GM12873 (cell line): Measurements from ENCODE around the gene ANO10.

ENCODE experiments used
- CTCF ChIP-seq: IDR thresholded peaks from 2 replicates; pipeline ENCODE4 v1.5.1; 2012; ENCODE audit warnings: low read depth, mild to moderate bottlenecking, moderate library complexity, low read length, control low read depth; ENCODE audit not compliant: insufficient read depth; ENCODE audit errors: missing control alignments

The ANO10 gene

GRCh38 chr3:43525941-43526607, 95.7 kb downstream of the ANO10 start:
- no peak for TF ChIP-seq CTCF

DNA sequence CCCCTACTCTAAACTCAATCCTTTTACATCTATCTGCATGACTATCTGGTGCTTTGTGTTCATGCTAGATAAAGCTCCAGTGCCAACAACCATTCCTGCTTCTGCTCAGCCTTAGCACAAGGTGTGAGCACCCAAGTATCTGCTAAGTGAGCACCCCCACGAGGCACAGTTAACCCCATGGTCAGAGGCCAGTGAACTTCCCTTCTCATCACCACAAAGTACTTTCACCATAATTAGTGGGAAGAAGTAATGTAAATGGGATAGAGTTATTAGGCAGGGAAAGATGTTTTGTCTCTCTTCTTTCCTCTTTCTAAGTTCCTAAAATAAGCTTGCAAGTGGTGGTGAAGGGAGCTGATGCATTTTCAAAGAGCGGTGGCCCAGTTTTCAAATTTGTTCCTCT, 96.4 kb downstream of the ANO10 start:
- TF ChIP-seq CTCF, result no peak

GRCh38 chr3:43523454-43524053, 98.3 kb downstream of the ANO10 start:
- TF ChIP-seq CTCF, result no peak

DNA sequence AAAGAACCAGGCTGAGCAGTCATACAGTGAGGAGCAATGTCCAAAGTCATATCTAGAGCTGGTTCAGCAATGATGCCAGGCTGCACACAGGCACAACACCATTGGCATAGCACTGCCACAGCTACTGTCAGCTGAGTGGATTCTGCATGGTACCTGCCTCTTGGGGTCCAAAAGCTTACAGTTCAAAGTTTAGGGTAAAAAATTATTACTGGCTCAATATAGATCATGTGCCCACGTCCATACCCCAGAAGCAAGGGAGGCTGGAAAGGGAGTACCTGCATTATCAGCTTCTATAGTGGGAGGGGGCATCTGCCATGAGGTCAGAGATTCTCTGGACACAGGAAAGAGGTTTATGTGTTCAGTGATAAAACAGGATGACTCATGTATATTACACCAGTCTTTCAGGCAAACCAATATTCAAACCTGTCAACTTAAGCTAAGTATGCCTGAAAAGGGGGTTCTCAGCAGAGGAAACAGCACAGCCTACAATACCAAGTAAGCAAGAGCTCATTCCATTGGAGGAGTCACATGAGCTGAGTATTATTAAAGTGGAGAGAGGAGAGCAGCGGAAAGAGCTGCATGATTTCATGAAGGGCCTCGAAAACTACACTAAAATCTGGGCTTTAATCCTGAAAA, 99.0 kb downstream of the ANO10 start:
- no peak for TF ChIP-seq CTCF

- no peak for TF ChIP-seq CTCF
These were observed 99.9 kb downstream of the ANO10 start for GRCh38 chr3:43521941-43522340.

GRCh38 chr3:43515970-43516635, 105.7 kb downstream of the ANO10 start:
- TF ChIP-seq CTCF, result no peak
